Endothelial cell of umbilical vein (primary cell): ENCODE results near the gene TNIP1.

Experiments used
- EZH2 ChIP-seq: IDR thresholded peaks from 2 replicates; pipeline ENCODE4 v1.6.1; 2012; ENCODE audit warnings: borderline replicate concordance, low read depth, mild to moderate bottlenecking, moderate library complexity, low read length, inconsistent platforms; ENCODE audit not compliant: severe bottlenecking
- FOS ChIP-seq: IDR thresholded peaks from 2 replicates; pipeline ENCODE4 v1.6.1; 2011; ENCODE audit warnings: mild to moderate bottlenecking, low read length, moderate library complexity, borderline replicate concordance; ENCODE audit not compliant: insufficient read depth
- JUN ChIP-seq: IDR thresholded peaks from 2 replicates; pipeline ENCODE4 v1.6.1; 2011; ENCODE audit warnings: borderline replicate concordance, low read depth; ENCODE audit not compliant: insufficient read length, insufficient read depth
- POLR2A ChIP-seq: IDR thresholded peaks from 2 replicates; pipeline ENCODE4 v1.6.1; 2012; ENCODE audit warnings: low read depth, mild to moderate bottlenecking, control low read depth, low read length
- TF ChIP-seq, protein P1 (sequence below), 2 donors: IDR thresholded peaks; 1 replicate in 1 of 2; 2 replicates in 1 of 2; pipeline ENCODE4 v1.5.1; 2011; ENCODE audit warnings: low read length in 2 of 2, mild to moderate bottlenecking in 2 of 2, moderate library complexity in 2 of 2, control low read depth in 1 of 2, inconsistent platforms in 1 of 2, low read depth in 1 of 2; ENCODE audit not compliant: insufficient read depth in 1 of 2; ENCODE audit errors: extremely low read depth in 1 of 2

DNA sequence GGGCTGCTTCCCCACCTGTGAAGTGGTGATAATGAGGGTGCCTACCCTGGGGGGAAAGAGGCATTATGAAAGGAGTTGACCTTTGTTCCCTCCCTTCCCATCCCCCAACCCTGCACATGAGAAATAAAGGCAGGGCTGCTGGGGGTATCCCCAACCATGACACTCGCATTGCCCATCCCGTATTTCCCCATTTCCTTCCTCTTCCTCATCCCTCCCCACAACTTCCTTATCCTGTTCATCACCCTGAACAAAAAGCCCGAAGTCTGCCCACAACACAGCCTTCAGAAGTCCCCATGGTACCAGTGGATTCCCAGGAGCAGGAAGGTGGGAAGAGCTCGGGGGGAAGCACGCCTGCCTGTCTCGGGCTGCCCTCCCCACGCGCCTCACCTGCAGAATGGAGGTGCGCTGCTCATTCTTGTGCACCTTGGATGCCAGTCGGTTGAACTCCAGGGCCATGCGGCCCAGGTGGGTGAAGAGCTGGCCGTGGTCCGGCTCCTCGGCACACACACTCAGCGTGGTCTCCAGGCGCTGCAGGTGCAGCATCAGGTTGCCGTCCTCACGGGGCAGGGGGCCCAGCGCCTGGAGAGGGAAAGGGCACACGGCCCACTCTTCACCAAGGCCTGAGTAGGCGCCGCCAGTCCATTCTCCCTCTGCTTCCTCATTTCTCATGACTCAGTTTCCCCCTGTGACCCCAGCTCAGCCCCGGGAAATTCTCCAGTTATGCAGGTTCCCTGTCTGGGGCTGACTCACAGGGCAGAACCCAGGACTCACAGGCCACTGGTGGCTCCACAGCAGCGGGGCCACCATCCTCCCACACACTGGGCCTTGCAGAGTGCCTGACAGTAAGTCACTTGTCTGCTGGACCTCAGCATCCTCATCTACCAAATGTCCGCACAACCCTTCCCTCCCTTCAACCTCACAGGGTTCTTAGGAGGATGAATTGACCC lies 24.2 kb downstream of the TNIP1 start:
- no peak for TF ChIP-seq EZH2
- TF ChIP-seq FOS = no peak
- TF ChIP-seq, protein P1, sequence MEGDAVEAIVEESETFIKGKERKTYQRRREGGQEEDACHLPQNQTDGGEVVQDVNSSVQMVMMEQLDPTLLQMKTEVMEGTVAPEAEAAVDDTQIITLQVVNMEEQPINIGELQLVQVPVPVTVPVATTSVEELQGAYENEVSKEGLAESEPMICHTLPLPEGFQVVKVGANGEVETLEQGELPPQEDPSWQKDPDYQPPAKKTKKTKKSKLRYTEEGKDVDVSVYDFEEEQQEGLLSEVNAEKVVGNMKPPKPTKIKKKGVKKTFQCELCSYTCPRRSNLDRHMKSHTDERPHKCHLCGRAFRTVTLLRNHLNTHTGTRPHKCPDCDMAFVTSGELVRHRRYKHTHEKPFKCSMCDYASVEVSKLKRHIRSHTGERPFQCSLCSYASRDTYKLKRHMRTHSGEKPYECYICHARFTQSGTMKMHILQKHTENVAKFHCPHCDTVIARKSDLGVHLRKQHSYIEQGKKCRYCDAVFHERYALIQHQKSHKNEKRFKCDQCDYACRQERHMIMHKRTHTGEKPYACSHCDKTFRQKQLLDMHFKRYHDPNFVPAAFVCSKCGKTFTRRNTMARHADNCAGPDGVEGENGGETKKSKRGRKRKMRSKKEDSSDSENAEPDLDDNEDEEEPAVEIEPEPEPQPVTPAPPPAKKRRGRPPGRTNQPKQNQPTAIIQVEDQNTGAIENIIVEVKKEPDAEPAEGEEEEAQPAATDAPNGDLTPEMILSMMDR (IDR thresholded peaks at IDR 0.05; ENCODE audit: extremely low read depth in 1 of 2, insufficient read depth in 1 of 2, low read depth in 1 of 2, low read length in 2 of 2) = no peak
- TF ChIP-seq JUN = no peak
- no peak for TF ChIP-seq POLR2A
